T-helper 1 cell (primary cell): ENCODE data around the gene TCF7L2.

Experiments used
- DNase-seq, 5 donors: peaks; one replicate each; pipeline ENCODE4 v3.0.0-alpha.2; 2012 to 2020

Gene TCF7L2

DNA sequence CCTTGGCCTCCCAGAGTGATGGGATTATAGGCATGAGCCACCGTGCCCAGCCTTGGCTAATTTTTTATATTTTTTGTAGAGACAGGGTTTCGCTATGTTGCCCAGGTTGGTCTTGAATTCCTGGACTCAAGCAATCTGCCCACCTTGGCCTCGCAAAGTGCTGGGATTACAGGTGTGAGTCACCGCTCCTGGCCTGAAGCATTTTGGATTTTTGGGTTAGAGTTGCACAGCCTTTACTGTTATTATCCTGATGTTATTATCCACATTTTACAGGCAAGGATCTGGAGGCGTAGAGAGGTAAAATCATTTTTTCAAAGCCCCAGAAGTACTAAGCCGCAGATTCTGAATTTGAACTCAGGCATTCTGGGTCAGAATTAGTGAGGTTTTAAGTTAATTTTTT is 75.4 kb downstream of the TCF7L2 start:
- DNase-seq = no peak

DNA sequence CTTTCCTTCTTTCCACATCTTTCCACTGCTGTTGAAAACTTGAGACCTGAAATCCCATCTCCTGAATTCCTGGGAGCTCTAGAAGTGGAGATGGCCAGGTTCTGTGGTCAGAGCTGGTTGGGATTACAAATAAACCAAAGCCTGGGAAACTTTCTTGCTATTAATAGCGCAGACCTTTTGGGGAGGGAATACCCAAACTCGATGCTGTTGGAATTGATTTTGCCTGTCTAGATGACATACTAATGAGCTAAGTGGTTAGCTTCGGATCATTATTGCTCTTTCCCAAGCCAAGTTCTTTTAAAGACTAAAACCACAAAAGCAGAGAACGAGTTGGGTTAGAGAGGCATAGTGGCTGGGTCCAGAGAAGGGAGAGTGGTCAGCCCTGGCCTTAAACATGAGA is 76.6 kb downstream of the TCF7L2 start:
- no peak for DNase-seq

DNA sequence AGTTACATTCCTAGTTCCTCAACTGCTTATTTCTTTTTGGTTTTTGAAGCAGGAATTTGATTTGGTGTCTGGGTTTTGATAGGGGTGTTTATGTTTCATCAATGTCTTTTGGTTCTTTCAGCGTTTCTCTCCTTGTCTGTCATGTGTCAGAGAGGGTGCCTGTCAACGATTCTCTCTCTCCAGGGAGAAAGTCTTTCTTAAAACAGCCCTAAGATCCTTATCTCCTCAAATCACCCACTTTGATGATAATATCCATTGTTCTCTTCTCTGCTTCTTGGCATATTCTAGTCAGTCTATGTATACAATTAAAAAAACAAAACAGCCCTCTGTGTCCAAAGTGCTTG is 77.2 kb downstream of the TCF7L2 start:
- no peak for DNase-seq

DNA sequence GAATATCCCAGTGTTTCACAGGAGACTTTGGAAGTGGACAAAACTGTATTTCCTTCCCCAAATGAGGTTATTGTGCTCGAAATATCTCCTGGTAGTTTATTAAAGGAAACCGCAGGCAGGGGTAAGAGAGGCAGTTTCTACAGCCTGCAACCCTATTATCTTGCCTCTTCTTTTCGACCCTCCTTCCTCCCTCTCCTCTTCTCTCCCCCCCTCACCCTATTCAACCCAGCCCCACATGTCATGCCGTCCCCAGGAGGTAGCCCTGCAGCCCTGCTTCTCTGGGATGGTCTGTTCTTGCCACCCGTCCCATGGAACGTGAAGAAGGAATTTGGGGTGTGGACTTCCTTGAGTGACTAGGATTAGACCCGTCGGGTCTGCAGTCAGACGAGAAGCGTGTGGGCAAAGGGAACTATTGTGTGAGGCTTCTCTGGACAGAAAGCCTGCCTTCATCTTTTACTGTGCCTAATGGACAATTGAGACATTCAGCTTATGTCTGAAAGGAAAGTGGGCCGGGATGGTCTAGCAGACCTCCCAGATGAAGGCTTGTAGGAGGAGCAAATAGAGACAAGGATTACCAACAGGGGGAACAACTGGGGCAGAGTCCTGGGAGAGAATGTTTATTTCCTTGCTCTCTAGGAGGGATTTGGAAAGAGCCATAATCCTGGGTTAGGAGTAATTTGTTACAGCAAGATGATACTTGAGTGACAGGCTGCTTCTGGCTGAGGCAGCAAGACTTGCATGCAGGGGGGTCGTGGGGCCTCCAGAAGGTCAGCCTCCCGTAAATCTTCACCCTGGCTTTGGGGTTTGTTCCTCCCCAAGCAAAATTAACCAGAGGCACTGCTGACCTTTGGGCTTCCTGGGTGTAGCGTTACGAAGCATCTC is 77.8 kb downstream of the TCF7L2 start:
- no peak for DNase-seq

DNA sequence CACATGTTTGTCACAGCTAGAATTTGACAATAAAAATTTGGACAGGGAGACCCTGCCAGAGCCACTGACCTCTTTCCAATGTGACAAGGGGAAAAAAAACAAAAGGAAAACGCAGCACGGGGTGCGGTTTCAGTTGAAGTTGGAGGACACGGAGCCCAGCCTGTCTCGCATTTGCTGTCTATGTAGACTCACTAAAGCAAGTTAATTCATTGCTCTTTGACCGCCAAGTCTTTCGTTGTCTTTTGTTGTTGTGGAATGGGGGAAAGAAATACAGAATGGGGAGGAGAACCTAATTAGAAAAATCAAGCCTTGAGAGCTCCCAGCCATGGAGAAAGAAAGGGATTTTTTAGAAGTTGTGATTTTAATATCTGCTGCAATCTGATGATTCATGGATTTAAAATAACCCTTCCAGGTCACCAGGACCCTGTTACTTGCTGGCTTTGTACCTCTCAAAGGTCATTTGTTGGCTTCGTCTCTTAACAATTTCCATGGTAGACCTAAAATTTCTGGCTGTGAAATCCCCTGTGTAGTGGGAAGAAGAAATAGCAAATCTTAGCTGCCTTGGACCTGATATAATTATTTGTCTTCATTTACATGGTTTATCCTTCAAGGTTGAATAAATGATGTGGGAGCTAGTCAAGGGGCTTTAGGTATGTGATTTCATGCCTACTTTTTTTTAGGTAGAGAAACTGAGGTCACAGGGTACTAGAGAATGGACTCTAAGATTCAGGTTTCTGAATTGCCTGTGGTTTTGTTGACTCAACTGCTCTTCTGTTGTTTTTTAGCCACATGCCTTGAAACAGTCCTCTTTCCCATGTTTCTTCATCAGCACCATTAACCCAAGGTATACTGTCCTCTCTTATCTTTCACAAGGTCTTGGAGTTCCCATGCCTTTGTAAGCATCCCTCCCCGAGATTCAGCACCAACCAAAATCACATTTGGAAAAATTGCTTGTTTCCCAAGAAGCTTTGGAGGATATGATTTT is 78.7 kb downstream of the TCF7L2 start:
- no peak for DNase-seq

DNA sequence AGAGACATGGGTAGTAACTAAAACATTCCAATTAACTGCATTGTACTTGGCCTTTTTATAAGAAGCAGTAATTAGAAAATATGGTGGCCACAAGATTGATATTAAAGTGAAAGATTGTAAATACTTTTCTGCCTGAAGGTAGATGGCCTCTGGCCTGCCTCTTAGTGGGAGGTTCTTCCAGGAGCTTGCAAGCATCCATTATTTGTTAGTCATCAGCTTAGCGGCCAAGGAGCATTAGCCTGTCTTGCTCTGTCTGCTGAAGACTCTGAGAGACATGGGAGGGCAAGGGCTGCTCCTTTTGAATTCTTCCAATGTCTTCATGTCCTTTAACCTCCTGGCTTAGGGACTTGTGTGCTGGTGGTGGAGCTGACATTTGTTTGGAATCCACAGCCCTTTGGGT is 80.4 kb downstream of the TCF7L2 start:
- no peak for DNase-seq

DNA sequence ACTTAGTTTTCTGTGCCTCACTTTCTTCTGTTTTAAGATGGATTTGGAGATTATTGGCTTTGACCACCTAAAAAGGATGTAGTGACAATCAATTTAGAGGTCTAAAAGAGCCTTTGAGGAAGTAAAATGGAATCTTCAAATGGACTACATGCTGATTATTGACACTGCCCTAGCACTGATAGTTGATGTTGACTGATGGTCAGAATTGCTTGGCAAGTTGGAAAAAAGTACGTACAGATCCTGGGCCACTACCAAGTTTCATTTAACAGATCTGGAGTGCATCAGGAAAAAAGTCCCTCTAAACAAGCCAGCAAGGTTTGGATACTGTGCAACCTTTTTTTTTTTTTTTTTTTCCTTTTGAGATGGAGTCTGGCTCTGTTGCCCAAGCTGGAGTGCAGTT is 81.1 kb downstream of the TCF7L2 start:
- no peak for DNase-seq

DNA sequence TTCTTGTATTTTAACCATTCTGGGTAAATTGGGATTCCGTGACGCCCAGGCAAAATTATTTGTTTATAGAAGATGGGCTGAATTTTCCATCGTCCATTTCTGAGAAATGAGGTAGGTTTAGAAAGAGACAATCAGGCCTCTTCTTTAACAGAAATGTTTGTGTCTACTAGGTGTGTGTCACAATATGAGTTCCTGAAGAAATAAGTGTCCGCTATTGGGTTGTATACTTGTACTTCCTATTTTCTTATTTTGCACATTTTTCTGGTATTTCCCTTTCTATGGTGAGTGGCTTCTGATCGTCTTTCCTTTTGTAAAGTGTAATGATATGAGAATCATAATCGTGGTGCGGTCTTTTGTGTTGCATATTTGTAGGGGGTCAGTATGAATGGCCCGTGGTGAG is 83.9 kb downstream of the TCF7L2 start:
- DNase-seq = no peak

DNA sequence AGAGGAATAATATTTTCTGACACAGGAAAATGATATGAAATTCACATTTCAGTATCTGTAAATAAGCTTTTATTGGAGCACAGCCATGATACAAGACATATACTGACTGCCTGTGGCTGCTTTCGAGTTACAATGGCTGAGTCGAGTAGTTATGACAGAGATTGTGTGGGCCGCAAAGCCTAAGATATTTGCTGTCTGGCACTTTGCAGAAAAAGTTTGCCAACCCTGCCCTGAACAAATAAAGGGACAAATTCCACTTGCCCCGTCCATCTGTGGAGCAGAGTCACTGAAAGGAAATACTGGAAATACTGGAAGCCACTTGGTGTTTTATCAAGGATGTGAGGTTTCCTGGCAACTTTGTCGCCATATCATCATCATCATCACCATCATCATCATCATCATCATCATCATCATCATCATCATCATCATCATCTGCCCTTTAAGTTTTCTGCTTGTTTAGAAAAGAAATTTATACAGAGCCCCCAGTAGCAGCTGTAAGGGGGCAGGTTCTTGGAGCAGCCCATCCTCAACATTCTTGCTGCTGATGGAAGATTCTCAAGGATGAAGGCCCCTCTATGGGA is 85.8 kb downstream of the TCF7L2 start:
- DNase-seq = no peak

DNA sequence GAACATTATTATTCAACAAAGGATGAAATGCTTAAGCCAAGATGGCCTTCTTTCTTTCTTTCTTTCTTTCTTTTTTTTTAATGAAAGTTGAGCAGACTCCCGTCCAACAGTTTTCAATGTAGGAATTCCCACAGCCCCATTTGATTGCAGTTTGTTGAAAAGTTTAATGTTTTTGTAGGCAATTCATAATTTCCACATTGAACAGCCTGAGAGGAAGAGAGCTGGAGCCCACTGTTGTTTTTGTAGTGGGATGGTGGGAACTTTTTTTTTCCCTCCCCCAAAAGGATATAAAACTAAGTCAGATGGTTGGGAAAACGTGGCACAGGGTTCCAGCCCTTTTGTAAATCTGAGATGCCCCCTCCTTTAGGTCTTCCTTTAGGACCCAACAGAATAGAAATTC is 86.6 kb downstream of the TCF7L2 start:
- no peak for DNase-seq

DNA sequence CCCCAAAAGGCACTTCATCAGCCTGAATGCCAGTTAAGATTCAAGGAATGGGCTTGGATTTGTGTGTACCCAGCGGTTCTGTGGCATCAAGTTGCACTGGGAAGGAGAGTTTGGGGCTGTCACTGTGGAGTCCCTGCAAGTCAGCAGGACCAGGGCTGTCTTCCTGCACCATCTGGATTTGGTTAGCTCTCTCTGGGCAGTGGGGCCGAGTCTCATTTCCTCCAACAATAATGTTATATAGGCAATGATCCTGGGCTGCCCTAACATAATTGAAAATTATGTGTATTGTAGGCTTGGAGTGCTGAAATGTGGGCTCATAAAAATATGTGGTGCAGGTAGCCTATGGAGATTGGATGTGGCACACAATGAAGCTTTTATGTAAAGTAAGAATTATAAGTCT is 87.2 kb downstream of the TCF7L2 start:
- DNase-seq = no peak

DNA sequence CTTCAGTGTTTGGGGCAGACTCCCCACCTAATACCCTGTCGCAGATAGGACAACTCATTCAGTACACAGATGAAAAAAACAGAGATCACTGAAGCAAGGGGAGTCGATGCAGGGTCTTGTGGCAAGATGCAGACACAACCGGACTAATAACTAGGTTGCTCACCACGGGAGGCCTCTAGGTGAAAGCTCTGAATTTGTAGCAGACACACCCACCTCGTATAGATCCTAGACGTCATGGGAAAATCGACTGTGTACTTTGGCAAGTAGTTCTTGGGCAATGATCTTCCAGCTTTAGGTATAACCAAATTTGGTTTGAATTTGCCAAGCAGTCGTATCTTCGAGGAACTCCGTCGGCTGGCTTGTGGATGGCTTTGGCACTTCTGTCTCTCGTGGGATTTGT is 88.1 kb downstream of the TCF7L2 start:
- no peak for DNase-seq

DNA sequence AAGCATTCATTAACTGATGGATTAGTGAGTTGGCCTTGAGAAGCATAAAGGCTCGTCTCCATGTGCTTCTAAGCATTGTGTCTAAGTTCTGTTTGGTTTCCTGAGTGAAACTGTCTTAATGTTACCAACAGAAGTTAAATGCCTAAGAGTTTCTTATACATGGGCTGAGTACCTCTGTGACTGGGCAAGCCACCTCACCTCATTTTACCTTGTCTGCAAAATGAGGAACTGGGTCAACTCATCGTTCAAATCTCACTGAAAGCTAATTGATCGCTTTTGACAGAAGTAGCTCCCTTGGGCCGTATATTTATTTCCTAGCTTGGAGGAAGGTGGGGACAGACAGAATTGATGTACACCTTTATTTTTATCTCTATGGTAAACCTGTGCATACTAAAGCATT is 88.9 kb downstream of the TCF7L2 start:
- DNase-seq = no peak

DNA sequence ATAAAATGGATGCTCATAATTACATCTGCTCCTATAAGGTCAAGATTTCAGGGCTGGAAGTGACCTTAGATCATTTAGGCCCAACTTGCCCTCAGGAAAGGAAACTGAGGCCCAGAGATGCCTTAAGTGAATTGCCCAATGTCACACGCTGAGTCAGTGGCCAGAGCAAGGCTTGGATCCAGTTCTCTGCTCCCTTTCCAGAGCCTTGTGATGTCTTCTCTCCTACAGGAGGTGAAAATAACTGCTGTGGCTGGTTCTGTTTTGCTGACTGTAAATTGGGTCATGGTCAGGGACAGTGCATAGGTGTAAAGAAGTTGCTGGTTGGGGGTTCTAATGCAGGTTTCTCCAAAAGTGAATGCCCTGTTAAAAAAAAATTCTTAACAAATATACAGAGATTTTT is 91.3 kb downstream of the TCF7L2 start:
- DNase-seq = no peak

DNA sequence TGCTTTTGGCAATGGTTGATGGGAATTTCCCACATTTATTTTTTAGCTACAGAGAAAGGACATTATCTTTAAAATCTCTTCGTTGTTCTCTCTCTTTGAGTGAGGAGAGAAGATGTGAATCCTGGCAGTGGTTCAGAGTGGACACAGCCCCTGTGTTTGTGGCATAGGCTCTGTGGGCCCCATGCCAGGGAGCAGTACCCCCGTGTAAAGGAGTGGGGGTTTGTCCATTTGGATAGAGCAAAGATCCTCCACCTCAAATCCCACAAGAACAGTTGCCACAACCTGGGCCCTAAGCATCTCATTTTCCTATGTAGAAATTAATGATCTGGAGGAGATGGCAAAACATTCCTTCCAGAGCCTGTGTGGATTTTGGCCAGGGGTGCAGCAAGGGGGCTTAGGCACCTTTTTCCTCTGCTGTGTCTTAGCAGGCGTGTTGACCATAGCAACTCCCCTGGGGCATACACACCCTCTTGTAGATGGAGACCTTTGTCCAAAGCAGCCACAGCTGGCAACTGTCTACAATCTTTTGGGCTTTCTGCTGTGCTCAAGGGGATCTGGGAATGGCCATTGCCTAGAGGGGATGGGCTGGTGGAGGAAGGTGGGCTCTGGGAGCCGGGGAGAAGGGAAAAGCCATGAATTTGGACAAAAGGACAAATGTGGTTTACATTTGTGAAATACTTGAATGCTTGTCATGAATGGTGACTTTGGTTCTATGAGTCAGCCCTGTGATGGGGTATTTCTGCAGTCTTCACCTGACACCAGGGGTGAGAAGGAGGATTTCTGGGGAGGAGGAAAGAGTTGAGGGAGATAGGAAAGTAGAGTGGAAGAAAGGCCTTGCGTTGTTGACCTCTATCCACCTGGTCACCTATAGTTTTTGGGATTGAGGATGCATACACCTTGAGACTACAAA is 92.0 kb downstream of the TCF7L2 start:
- no peak for DNase-seq

DNA sequence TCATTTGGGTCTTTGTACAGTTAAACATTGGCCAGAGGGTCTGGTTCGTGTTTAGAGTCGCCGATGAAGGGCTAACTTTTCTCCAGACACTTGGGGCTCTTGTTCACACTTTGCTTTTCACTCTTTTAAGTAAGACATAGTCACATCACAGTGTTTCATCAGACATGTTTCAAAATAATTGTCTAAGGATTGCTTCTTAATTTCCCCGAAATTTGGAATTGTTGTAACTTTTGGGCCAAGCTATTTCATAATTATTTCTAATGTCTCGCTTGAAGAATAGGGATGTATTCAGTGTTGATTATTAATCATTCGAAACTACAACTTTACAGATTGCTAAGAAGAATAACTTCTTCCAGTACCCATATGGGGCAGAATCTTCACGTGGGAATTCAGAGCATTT is 92.8 kb downstream of the TCF7L2 start:
- no peak for DNase-seq

DNA sequence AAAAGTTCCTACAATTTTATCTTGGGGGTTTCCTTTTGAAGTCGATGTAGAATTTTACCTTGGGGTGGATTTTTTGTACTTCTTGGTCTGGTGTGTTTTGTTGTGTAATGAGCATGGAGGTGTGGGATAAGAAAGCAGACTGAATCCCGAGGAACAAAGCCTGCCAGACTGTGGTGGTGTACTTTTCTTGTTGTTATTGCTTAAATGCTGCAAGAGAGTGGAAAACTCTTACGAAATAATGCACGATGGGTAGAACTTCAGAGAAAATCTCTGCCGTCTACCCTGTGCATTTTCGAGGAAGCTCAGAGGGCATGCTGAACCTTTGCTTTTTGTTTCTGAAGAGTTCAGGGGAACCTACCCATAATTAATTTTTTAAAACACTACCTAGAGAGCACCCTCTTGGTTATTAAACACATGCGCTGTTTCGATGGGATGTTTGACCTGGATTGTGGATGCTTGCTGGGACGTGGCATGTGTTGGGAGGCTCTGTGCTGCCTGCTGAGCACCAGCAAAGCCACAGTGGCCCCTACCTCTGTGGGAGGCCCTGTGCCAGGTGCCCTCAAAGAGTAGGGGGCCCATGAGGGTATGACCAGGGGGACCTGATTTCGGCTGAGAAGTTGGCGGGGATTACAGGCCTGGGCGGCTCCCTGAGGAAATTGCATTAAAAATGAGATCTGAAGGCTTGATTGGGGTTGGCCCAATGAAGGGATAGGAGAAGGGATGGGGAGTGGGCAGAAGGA is 94.1 kb downstream of the TCF7L2 start:
- DNase-seq = no peak

DNA sequence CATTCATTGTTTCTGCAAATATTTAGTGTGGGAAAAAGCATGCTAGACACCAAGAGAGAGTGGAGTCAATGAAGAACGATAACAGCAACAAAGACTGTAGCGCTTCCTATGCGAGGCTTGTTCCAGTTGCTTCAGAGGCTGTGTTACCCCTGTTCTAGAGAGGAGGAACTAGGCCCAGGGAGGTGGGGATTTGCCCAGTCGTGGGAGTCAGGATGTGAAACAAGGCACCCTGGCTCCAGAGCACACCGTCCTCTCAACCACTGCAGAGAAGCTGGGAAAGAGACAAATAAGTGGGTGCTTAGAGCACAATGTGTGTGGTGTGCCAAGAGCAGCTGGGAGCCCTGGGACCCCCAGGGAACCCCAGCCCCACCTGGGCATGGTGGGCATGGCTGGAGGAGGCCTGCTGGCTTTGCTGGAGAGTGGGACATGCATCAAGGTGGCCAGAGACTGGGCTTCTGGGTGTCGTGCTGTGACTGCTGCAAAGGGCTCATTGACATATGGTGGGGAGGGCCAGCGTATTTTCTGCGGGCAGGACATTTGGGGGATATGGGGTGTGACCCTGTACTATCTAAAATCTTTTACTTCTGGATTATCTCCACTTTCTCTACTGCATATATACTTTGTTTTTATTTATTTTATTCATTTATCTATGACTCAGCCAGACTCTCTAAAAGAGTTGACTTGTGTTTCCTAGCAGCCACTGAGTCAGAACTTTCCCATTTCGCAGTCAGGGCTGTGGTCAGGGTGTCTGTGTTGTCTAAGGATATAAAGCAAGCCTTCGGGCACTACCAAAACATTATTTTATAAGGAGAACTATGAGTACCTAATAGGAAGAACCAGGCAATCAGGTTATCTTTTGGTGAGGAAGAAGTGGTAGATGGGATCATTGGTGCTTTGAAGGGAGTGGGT is 95.4 kb downstream of the TCF7L2 start:
- no peak for DNase-seq

DNA sequence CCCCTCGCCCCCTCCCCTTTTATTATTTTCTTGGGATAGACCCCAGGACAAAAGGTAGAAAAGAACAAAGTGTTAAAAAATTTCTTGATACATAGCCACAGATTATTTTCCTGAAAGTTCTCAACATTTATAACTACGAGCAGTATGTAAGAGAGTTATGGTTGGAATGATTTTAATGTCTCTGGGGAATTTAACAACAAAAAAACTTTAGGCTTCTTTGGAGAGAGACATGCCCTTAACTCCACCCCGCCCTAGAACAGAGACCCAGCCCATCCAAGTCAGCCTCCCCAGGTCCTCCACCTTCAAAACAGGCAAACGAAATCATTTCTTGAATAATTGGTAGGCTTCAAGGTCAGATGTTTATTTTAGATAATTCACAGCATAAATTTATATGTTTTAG is 97.1 kb downstream of the TCF7L2 start:
- no peak for DNase-seq

DNA sequence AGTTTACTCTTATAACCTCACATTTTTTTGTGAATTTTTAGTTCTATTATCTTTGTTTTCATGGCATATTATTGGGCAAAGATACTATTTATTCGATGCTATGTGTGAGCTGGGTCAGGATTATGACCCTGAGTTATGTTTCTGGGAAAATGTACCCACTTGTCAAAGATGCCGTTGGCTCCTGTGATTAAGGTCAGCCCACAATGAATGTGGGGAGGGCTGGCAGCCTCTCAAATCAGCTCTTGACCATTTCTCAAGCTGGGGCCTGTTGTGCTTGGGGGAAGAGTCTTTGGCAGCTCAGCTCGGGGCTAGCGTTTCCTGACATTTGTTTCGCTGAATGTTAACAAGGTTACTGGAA is 97.5 kb downstream of the TCF7L2 start:
- no peak for DNase-seq
